ENCODE results near the gene MED4.
"Not testable (repeated sequence)": the region's sequence is repeated elsewhere in the genome, so short reads cannot be mapped to it uniquely, and the experiment has no call there.

The MED4 gene

DNA sequence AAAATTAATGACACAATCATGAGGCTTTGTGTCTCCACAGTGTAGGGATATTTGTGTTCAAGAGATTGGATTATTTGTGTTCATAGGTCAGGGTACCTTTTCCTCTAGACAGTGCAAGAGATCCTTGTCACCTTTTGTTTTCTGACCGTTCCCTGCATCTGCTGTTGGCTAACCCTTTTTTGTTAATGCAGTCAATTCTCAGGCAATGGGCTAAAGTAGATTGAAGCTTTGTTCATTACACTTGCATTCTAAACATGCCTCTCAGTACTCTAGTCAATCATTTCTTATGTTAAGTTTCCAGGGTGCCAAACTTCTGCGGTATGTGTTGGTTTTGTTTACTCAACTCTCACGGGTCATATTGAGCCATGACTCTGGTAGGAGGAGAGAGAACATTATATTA is 1.8 kb upstream of the MED4 start:
- in situ Hi-C loops (cut with HindIII; ENCODE audit: low sequenced_read_pairs): no loop called here

DNA sequence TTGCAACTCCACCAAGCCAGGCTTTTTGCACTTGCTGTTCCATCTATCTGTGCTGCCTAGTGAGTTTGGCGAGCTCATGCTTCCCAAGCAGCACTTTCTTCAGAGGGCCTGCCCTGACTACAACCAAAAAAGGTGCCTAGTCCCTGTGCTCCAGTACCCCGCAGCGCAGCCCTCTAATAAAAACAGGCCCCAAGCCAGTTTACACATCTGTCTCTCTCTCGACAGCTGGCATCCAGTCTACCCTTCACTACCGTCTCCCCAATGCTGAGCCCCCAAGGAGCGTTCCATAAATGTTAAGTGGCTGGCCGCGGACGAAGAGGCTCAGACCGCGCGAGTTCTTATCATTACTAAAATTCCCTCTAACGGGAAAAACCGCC is 512 bp downstream of the MED4 start:
- in situ Hi-C loops (cut with HindIII; ENCODE audit: low sequenced_read_pairs): no loop called here

DNA sequence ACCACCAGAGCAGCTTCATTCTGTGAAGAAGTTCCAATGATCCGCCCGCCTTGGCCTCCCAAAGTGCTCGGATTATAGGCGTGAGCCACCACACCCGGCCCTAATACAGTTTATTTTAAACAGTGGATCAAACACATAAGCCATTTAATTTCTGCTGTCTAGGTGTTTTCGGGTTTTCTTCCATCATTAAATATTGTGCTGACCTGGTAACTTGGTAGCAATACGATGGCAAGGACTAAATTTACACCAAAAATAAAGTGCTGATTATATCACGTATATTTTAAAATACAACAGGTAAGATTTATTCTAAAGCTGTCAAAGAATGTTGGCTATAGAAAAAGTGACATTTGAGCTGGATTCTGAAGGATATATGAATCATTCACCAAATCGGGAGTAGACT is 1.3 kb downstream of the MED4 start:
- in situ Hi-C loops (cut with HindIII; ENCODE audit: low sequenced_read_pairs): no loop called here

DNA sequence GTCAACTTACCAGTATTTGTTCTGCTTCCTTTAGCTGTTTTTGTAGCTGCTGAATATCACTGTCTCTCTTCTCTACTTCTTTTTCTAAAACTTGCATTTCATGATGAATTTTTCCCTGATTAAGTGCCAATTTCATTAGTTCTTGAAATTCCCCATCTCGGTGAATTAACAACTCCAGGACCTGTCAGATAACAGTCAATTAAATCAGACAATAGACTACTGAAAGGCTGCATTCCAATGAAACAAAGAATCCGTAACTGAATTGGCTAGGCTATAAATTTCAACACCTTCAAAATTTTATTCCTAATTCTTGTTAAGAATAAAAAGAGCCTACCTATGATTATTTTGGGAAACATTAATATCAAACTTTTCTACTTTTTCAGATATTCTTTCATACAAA is 8.6 kb downstream of the MED4 start:
- in situ Hi-C loops (cut with HindIII; ENCODE audit: low sequenced_read_pairs): no loop called here

DNA sequence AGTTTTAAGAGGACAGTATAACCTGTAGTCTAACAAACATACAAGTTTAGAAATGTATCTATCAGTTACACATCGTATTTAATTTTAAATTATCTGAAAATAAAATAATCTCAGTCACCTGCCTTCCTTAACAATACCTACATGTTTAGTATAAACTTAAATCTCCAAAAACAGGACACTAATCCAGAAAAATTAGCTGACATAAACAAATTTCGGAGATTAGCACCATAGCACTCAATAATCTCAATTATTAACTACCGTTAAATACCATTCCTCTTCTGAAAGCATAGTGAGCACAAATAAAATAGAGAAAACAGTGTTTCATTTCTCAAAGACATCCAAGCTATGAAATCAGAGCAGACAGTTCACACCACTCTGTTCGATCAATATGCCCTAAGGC is 13.2 kb downstream of the MED4 start:
- in situ Hi-C loops (cut with HindIII; ENCODE audit: low sequenced_read_pairs): no loop called here

DNA sequence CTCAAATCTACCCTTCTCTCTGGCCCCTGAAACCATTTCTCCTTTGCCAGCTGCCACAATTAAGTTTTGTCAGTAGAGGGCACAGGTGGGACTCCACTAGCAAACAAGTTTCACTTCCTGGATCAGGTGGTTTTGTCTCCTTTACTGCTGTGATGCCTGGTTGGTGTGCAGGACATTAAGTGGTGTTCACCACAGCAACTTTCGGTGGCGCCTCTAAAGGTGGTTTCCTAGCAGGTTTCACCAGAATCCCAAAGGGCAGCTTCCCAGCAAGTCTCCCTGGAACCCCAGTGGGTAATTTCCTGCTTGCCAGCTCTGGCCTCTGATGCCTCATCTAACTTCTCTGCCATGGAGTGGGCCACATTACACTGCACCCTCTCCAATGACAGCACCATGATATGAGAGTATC is 16.6 kb downstream of the MED4 start:
- in situ Hi-C loops (cut with HindIII; ENCODE audit: low sequenced_read_pairs): no loop called here

DNA sequence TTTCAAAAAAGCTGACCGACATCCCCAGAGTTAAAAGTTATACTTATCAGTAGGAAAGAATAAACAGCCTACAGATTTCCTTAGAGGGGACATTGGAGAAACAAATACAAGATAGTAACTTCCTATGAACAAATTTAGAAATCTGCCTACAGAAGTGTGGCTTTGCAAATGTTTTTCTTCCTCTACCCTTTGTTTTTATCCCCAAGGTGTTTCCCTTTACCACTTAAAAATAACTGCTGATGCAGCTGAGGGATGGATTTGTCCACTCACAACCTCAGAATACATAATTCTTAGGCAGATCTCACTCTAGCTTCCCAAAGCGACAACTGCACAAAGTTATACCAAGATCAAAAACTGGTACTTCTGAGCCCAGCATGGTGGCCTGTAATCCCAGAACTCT is 20.9 kb downstream of the MED4 start:
- in situ Hi-C loops (cut with HindIII; ENCODE audit: low sequenced_read_pairs): no loop called here

DNA sequence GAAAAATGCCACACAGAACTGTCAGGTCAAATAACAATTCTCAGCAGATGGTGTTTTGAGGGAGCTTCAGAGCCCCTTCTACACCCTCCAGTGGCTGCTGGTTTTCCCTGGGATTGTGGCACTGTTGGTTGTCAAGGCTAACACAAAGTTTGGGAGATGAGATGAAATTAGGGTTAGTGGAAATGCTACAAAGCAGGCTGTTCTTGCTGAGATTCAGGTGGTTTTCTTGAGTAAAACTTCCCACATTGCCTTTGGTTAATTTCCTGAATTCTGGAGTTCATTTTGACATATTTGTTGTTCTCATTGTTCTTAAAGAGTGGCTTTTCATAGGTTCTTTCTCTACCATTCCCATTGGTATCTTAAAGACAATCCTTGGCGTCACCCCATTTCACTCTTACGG is 22.1 kb downstream of the MED4 start:
- in situ Hi-C loops (cut with HindIII; ENCODE audit: low sequenced_read_pairs): no loop called here

DNA sequence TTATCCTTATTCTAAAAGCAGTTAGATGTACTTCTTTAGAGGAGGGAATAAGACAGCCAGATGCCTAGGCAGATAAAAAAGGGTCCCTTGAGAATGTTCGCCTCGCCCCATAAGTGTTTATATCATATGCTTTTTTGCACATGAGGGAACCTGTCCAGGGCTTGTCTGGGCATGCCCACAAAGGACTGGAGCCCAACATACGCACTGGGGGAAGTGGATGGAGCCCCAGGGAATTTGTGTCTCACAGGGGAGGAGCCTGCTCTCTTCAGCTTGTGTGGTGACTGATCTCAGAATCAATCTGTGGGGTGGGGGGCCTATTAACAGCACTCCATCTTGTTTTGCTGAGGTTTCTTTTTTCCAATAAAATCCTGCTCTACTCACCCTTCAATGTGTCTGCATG is 22.6 kb downstream of the MED4 start:
- in situ Hi-C loops (cut with HindIII; ENCODE audit: low sequenced_read_pairs): no loop called here

DNA sequence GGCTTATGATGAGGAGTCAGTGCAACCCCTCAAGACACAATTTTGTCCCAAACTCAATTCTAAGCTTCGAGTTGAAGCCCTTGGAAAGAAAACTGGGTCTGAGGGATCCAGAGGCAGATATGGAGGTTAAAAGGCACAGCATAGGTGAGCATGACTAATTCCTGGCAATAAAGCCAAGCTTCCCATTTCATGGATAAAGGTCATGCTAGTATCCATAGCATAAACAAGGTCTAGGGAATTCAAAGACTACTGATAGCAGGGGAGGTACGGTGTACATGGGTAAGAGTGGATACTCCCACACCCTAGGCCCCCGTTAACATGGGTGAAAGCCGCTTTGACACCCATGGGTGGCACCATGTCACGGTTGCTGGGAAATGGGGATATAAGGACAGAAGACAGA is 24.0 kb downstream of the MED4 start:
- in situ Hi-C loops (cut with HindIII; ENCODE audit: low sequenced_read_pairs): no loop called here

DNA sequence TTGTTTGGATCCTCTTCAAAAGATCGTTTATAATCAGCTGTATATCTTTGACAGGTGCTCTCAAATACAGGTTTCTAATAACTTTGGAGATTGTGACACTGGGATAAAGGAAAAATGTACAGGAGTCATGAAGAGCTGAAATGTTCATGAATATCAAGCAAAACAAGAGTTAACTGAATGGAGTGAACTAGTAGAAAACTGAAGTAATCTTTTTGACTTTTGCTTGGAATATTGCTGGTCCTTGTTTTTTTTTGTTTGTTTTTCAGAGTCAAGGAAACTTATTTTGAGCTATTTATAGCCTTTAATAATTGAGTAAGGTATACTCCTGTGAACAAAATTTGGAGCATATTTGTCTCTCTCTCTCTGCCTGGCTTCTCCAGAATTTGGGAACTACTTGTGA is 25.3 kb downstream of the MED4 start:
- in situ Hi-C loops (cut with HindIII; ENCODE audit: low sequenced_read_pairs): no loop called here

DNA sequence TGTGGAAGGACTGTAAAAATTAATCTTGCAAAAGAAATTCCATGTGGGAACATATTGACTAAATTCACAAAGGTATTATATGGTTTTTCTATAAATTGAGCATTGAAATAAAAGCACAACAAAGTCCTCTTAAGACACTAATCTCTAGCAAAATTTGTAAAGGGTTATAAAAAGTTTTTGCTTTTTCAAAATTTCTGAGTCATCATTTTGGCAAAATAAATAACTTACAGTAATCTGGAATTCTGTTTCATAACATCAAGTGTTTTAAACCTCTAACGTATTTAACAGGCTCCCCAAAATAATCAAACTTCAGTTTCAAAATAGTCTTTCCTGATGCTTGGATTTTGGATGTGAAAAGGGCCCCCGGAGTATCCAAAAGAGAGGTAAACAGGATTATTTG is 26.0 kb downstream of the MED4 start:
- in situ Hi-C loops (cut with HindIII; ENCODE audit: low sequenced_read_pairs): no loop called here

DNA sequence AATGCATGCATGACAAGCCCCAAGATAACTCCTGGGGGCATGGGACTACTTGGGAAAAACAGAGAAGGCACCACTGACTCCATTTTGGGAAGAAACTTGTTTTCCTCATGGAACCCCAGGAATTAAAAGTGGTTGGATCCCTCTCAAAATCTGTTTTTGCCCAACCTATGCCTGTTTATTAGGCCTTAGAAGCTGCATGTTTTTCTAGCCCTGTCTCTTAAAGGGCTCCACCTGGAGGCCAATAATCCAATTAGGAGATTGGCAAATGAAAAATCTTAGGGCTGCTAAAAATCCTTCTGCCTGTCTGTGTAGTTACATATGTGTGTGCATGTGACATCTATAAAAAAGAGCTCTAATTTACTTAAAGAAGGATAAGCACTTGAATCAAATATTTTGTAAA is 26.9 kb downstream of the MED4 start:
- in situ Hi-C loops (cut with HindIII; ENCODE audit: low sequenced_read_pairs): no loop called here

DNA sequence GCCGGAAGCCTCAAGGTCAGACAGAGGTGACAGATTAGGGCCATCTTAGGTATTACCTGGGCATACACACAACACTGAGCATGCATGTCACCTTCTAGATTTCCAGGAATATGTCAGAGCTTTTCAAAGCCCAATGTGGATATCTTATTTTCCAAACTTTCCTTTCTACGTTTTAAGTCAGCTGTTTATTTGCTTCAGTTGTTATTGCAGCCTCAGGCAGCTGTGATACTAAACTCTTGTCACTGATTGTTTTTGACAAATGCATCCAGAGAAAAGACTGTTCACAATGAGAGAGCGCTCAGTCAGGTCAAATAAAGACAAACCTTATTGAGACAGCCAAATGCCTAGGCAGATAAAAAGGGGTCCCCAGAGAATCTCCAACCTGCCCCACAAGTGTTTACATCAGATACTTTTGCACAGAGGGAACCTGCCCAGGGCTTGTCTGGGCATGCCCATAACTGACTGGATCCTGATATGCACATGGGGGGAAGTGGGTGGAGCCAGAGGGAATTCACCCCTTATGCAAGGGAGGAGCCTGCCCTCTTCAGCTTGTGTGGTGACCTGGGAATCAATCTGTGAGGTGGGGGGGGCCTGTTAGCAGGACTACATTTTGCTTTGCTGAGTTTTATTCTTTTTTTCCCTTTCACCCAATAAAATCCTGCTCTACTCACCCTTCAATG is 28.5 kb downstream of the MED4 start:
- in situ Hi-C loops (cut with HindIII; ENCODE audit: low sequenced_read_pairs): no loop called here

DNA sequence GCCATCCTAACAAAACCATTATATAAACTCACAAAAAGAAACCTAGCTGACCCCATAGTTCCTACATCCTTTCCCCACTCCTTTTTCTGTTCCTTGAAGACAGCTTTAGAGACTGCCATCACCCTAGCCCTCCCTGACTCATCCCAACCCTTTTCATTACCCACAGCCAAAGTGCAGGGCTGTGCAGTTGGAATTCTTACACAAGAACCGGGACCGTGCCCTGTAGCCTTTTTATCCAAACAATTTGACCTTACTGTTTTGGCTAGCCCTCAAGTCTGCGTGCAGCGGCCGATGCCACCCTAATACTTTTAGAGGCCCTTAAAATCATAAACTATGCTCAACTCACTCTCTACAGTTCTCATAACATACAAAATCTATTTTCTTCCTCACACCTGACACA is 35.0 kb downstream of the MED4 start:
- in situ Hi-C loops (cut with HindIII; ENCODE audit: low sequenced_read_pairs): not testable (repeated sequence)

DNA sequence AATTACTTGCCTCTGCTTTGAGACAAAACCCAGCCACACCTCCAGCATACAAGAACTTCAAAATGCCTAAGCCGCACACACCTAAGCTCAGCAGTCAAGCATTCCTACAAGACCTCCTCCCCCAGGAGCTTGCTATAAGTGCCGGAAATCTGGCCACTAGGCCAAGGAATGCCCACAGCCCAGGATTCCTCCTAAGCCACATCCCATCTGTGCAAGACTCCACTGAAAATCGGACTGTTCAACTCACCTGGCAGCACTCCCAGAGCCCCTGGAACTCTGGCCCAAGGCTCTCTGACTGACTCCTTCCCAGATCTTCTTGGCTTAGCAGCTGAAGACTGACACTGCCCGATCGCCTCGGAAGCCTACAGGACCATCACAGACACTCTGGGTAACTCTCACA is 36.4 kb downstream of the MED4 start:
- in situ Hi-C loops (cut with HindIII; ENCODE audit: low sequenced_read_pairs): not testable (repeated sequence)

DNA sequence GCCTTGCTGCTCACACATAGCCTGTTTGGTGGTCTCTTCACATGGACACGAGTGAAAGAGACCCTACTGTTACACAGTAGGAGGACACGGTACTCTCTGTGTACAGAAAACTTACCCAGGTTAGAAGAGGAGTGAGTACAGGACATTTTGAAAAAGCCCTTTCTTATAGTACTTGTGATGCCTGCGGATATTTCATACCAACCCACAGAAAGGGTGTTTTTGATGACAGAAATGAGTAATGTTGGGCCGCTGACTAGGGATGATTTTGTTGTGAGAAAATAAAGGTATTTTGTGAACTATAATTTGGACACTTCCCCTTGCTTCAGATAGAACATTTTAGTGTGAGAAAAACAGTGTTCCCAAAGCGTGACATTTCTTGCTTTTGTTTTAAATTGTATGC is 39.2 kb downstream of the MED4 start:
- in situ Hi-C loops (cut with HindIII; ENCODE audit: low sequenced_read_pairs): no loop called here

DNA sequence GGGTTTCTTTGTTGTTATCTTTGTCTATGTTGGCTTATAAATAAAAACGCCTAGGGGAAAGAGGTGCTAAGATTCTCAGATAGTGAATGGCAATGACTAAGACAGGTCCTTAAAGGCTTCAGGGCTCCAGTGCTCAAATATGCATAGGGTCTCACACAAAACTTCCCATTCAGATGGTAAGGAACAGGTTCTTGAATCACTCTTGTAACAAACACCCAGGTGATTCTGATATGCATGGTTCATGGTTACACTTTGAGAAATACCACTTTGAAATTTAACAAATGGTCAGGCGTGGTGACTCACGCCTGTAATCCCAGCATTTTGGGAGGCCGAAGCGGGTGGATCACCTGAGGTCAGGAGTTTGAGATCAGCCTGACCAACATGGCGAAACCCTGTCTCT is 40.3 kb downstream of the MED4 start:
- in situ Hi-C loops (cut with HindIII; ENCODE audit: low sequenced_read_pairs): no loop called here

DNA sequence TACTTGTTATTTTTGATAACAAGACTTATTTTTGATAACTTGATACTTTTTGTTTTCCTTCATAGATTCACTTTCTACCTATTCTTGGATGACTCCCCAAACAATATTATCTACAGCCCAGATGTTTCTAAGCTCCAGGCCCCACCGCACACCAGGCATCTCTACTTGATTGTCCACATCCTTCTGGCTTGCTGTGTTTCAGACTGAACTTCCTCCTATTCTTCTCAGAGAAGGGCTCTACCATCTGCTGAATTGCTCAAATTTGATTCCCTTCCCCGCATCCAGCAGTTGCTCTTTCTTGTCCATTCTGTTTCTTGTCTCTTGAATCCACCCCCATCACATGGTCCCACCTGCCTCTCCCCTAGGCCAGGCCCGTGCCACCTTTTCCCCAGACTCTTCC is 44.4 kb downstream of the MED4 start:
- in situ Hi-C loops (cut with HindIII; ENCODE audit: low sequenced_read_pairs): no loop called here

DNA sequence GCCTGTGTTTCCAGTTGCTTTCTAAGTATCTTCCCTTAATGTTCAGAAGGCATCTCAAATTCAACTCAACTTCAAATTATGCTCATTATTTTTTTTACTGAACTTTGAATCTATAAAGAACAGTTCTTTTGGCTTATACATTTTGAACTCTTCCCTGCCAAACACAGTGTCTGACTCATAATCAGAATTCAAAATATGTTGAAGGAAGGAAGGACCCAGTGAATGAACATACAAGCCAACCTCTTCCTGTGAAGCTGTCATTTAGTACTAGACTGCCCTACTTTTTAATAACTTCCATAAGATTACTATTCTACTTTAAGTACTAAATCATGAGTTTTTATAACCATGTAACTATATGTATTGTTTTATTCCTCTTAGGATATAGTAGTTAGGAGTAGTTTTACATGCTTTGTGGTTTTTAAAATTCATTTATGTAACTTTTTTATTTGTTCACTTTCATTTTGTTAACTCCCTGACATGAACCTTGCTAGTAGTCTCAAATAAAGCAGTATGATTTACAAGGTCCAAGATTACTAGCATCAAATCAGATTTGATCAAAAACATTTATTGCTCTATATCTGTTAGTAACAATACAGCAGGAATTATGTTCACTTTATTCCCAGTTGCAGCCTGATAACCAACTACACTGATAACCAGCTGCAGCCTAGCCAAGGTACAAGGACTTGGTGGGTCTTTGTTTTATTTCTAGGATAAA is 51.0 kb downstream of the MED4 start:
- in situ Hi-C loops (cut with HindIII; ENCODE audit: low sequenced_read_pairs): no loop called here

DNA sequence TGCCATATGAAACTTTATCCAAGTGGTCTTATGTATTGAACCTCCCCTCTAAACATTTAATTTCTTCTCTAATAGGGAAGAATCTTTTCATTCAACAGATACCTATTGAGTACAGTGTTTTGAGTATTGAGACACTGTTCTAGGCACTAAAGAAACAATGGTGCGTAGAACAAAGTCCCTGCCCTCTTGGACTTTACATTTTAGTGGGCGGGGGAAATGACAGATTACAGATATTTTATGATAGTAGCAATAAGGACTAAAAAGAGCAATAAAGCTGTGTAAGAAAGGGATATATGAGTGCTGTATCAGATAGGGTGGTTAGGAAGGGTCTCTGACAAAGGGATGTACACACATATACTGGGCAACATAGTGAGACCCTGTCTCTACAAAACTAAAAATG is 52.0 kb downstream of the MED4 start:
- in situ Hi-C loops (cut with HindIII; ENCODE audit: low sequenced_read_pairs): no loop called here

DNA sequence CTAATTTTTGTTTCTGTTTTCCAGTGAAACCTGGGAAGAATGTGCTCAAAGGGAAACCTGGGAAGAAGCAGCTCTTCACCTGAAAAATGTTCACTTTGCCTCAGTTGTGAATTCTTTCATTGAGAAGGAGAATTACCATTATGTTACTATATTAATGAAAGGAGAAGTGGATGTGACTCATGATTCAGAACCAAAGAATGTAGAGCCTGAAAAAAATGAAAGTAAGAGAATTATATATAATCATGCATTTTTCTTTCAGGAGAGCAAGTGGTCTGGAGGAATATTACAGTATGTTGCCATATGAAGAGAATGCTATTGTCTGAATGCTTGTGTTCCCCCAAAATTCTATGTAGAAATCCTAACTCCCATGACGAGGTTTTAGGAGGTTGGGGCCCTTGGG is 54.0 kb downstream of the MED4 start:
- in situ Hi-C loops (cut with HindIII; ENCODE audit: low sequenced_read_pairs): no loop called here

DNA sequence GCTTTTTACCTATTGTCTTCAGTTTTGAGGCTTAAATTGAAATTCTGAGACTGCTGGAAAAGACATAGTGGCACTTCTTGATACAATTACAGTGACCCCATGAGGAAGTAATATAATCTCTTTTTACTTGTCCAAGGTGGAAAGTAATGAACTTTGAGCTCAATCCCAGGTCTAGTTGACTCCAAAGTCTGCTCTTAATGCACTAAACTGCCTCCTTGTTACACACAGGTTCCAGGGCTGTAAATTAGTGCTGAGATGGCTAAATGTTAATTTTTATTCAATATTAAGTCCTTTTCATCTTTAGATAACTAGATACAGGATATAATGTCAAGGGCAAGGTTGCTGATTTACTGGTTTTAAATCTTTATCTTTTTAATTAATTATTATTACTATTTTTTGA is 54.9 kb downstream of the MED4 start:
- in situ Hi-C loops (cut with HindIII; ENCODE audit: low sequenced_read_pairs): no loop called here

All from DLD1 (cell line).